HEK293T (cell line): ENCODE measurements around the gene TEX51.

Source experiments
- ELF4 ChIP-seq: fragments of 450-650 bp; IDR thresholded peaks from 2 replicates; pipeline ENCODE4 v1.6.1; 2017; ENCODE audit warnings: antibody characterized with exemption
- FOXA1 ChIP-seq: fragments of 450-650 bp; IDR thresholded peaks from 2 replicates; pipeline ENCODE4 v1.6.1; 2016; ENCODE audit warnings: mild to moderate bottlenecking
- FOXM1 ChIP-seq: fragments of 450-650 bp; IDR thresholded peaks from 2 replicates; pipeline ENCODE4 v1.6.1; 2017; ENCODE audit warnings: mild to moderate bottlenecking, borderline replicate concordance
- LEF1 ChIP-seq: fragments of 450-650 bp; IDR thresholded peaks from 2 replicates; pipeline ENCODE4 v1.6.1; 2017; ENCODE audit warnings: mild to moderate bottlenecking, borderline replicate concordance
- SP1 ChIP-seq: fragments of 450-650 bp; IDR thresholded peaks from 2 replicates; pipeline ENCODE4 v1.6.1; 2017

GRCh38 chr2:126877041-126877440 lies 21.6 kb upstream of the TEX51 start:
- TF ChIP-seq LEF1, result no peak
- no peak for TF ChIP-seq ELF4
- no peak for TF ChIP-seq SP1
- TF ChIP-seq FOXM1, result no peak
- TF ChIP-seq FOXA1, result no peak
